ENCODE measurements around the gene BBS4. TPM values are rescaled to one million over a fixed set of nuclear protein-coding genes. Genes with fewer than 3 reads are reported as not detected.

BBS4 gene
- total and polyA plus RNA-seq, 9 of the 15 experiments (the other 6 are each of a cell fraction or from before 2014, with no cell fraction given), result 25.1 to 80.7 (median 38.9) TPM

DNA sequence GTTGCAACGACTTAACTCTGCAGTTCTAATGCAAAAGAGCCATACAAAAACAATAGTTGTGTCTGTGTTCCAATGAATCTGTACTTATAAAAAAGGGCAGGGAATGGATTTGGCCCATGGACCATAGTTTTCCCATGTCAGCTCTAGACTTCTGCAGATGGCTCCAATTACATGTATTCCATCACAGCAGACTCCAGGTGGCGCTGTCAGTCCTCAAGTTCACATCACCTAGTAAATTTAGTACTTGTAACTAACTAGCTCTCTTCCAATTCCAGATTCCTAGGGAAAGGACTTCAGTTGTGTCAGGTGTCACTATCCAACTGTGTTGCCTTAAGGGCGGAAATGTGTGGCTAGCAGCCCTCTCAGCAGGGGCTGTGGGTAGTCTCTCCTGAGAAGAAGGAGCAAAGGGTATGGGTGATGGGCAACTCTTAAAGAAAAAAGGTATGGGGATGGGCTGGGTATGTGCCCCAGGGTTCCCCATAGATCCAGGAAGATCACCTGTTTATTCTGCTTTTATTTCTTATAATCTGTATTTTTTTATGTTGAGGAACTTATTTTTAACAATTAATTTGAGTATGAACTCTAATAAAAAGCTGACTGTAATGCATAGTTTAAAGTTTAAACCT lies 36.2 kb downstream of the BBS4 start:
- ChIA-PET POLR2A (interaction anchor here (0.7 to 1.4 kb wide), 2 partner anchors 14 to 521 kb away, joined by 3 to 7 read pairs; no protein-coding TSS in a partner anchor), CTCF (ENCODE audit: low intra/inter-chr PET ratio) (interaction anchor here (0.9 kb wide), 1 partner anchor 359 kb away, joined by 4 read pairs; no protein-coding TSS in a partner anchor)
- Histone ChIP-seq H3K4me3 (no peak overlapping the region), H3K27me3 (ENCODE audit: control insufficient read depth in 2 of 2, insufficient read depth in 2 of 2, low read length in 2 of 2) (no peaks in the 10 kb centered on the region), H3K9me3 (replicated peaks; ENCODE audit: control insufficient read depth, insufficient read depth, low read depth, low read length) (no peaks in the 10 kb centered on the region), H2AFZ (ENCODE audit: low read depth, low read length) (no peak overlapping the region), H3K27ac (ENCODE audit: extremely low read depth, low read depth, low read length) (no peak overlapping the region), H3K4me1 (replicated peaks in 1 of 2; ENCODE audit: control insufficient read depth in 2 of 2, insufficient read depth in 2 of 2, low read length in 2 of 2) (no peaks in the 10 kb centered on the region), H3K4me2 (ENCODE audit: insufficient read depth, low read length) (no peak overlapping the region), H3K9me1 (ENCODE audit: control insufficient read depth, insufficient read depth, low read length) (no peaks in the 10 kb centered on the region), H3K9ac (ENCODE audit: insufficient read depth in 1 of 2, low read depth in 2 of 2, low read length in 2 of 2) (no peak overlapping the region), H3K79me2 (ENCODE audit: control insufficient read depth, insufficient read depth, low read length) (no peaks in the 10 kb centered on the region), H4K20me1 (replicated peaks; ENCODE audit: control insufficient read depth, insufficient read depth, low read length) (no peaks in the 10 kb centered on the region), H3K36me3 (ENCODE audit: control insufficient read depth, insufficient read depth, low read length) (peaks cover 8% of the 10 kb centered on the region; the same call in 1 of the 3 replicates)
- ATAC-seq, result peak; percentile 79
- in situ Hi-C loops (cut with MboI) (no loop called here), intact Hi-C loops (cut with micrococcal nuclease) (loop anchor here (2.0 to 10.0 kb wide), 2 partner anchors 73 to 359 kb away; no protein-coding TSS in a partner anchor)
- DNase-seq (ENCODE audit: extremely low read depth in 1 of 4, low spot score in 3 of 4), result peak; percentile 21 to 73 (median 40)
- WGBS (ENCODE audit: insufficient coverage, low coverage, missing lambda C conversion rate), result 5% methylated on average over 3 of the region's 3 CpGs
- BruUV-seq (replicated peaks), result no TSS peak
- FAIRE-seq, result peak; percentile 94
- TF ChIP-seq ERF (CRISPR knock-in tag; IDR thresholded peaks at IDR 0.05) (no peak), TAF1 (IDR thresholded peaks at IDR 0.05; ENCODE audit: control insufficient read depth, extremely low read depth, insufficient read depth, low read length, severe bottlenecking) (no peak), RBM15 (IDR thresholded peaks at IDR 0.05; ENCODE audit: insufficient read depth, low read length) (no peak), FOSL1 (tag; conservative IDR thresholded peaks at IDR 0.05) (no peak), EZH2 (IDR thresholded peaks at IDR 0.05; ENCODE audit: borderline replicate concordance, low read depth, low read length) (no peak), ZBED1 (IDR thresholded peaks at IDR 0.05) (no peak), ZEB2 (IDR thresholded peaks at IDR 0.05) (no peak), ZKSCAN1 (IDR thresholded peaks at IDR 0.05; ENCODE audit: low read depth, low read length) (no peak)
- TF ChIP-seq, protein P1, sequence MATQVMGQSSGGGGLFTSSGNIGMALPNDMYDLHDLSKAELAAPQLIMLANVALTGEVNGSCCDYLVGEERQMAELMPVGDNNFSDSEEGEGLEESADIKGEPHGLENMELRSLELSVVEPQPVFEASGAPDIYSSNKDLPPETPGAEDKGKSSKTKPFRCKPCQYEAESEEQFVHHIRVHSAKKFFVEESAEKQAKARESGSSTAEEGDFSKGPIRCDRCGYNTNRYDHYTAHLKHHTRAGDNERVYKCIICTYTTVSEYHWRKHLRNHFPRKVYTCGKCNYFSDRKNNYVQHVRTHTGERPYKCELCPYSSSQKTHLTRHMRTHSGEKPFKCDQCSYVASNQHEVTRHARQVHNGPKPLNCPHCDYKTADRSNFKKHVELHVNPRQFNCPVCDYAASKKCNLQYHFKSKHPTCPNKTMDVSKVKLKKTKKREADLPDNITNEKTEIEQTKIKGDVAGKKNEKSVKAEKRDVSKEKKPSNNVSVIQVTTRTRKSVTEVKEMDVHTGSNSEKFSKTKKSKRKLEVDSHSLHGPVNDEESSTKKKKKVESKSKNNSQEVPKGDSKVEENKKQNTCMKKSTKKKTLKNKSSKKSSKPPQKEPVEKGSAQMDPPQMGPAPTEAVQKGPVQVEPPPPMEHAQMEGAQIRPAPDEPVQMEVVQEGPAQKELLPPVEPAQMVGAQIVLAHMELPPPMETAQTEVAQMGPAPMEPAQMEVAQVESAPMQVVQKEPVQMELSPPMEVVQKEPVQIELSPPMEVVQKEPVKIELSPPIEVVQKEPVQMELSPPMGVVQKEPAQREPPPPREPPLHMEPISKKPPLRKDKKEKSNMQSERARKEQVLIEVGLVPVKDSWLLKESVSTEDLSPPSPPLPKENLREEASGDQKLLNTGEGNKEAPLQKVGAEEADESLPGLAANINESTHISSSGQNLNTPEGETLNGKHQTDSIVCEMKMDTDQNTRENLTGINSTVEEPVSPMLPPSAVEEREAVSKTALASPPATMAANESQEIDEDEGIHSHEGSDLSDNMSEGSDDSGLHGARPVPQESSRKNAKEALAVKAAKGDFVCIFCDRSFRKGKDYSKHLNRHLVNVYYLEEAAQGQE (IDR thresholded peaks at IDR 0.05; ENCODE audit: borderline replicate concordance), result peak; percentile 47; the same call in 1 of the 2 replicates
- TF ChIP-seq, protein P1 (CRISPR knock-in tag; IDR thresholded peaks at IDR 0.05; ENCODE audit: low read depth), result no peak
- TF ChIP-seq, protein P2, sequence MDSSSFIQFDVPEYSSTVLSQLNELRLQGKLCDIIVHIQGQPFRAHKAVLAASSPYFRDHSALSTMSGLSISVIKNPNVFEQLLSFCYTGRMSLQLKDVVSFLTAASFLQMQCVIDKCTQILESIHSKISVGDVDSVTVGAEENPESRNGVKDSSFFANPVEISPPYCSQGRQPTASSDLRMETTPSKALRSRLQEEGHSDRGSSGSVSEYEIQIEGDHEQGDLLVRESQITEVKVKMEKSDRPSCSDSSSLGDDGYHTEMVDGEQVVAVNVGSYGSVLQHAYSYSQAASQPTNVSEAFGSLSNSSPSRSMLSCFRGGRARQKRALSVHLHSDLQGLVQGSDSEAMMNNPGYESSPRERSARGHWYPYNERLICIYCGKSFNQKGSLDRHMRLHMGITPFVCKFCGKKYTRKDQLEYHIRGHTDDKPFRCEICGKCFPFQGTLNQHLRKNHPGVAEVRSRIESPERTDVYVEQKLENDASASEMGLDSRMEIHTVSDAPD (CRISPR knock-in tag; IDR thresholded peaks at IDR 0.05), result no peak

All from K562 (cell line).